ENCODE measurements around the gene CDRT15. TPM values are rescaled to one million over a fixed set of nuclear protein-coding genes. Genes with fewer than 3 reads are reported as not detected.

The CDRT15 gene
- total and polyA plus RNA-seq, 9 donors, result not detected

DNA sequence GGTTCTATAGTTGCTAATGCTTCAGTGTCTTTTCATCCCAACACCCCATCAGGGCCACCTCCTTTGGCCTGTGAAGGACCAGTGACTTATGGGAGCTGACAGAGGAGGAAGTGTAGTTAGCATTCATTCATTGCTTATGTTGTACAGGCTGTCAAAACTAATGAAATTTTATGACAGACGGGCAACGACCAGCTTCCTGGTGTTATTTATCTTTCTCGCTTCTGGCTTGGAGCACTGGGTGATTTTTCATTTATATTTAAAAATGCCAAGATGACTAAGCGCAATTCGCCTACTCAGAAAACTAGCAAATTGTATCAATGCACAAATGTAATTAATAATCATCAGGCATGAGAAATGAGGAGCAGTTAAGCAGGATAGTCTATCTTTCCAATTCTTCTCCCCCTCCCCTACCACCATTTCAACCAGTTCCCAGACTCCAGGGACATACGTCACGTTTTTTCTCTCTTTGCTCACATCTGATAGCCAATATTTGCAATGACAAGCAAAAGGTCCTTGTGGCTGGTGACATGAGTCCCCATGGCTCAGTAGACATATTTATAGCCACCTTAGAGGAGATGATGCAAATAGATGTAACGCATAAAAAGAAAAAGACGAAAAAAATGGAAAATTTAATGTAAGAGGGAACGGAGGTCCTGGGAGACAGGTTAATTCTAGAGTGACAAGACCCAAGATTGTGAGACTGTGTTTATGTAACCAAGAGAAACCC lies 11.2 kb downstream of the CDRT15 start:
- no peaks in the 10 kb centered on the region for H3K27me3 ChIP-seq
- TF ChIP-seq EP300 (IDR thresholded peaks at IDR 0.05) (no peak), CTCF (IDR thresholded peaks at IDR 0.05) (no peak), POLR2A (IDR thresholded peaks at IDR 0.05) (no peak)
- no peaks in the 10 kb centered on the region for H3K9me3 ChIP-seq
- intact Hi-C loops (cut with DNase I), result no loop called here
- H3K4me3 ChIP-seq, result no peak overlapping the region
- H3K4me1 ChIP-seq (ENCODE audit: insufficient read depth), result peaks cover 2% of the 10 kb centered on the region
- 65 to 78% (median 76%) methylated on average over 10 of the region's 10 CpGs for WGBS, 3 donors
- DNase-seq, result no peak
- no peak overlapping the region for H3K27ac ChIP-seq
- no peaks in the 10 kb centered on the region for H3K36me3 ChIP-seq

GRCh38 chr17:14222611-14223010 lies 14.1 kb downstream of the CDRT15 start:
- intact Hi-C loops (cut with DNase I), result no loop called here
- H3K27me3 ChIP-seq, result no peaks in the 10 kb centered on the region
- H3K36me3 ChIP-seq, result no peaks in the 10 kb centered on the region

GRCh38 chr17:14214271-14214670 lies 22.4 kb downstream of the CDRT15 start:
- intact Hi-C loops (cut with DNase I), result no loop called here
- WGBS, 3 donors, result 93 to 94% (median 94%) methylated on average over 2 of the region's 2 CpGs

More at GRCh38 chr17:14222611-14223010, 14.1 kb downstream of the CDRT15 start:
- DNase-seq, result no peak
- H3K9me3 ChIP-seq, result no peaks in the 10 kb centered on the region
- TF ChIP-seq POLR2A (IDR thresholded peaks at IDR 0.05) (no peak), EP300 (IDR thresholded peaks at IDR 0.05) (no peak), CTCF (IDR thresholded peaks at IDR 0.05) (no peak)
- H3K4me3 ChIP-seq, result no peak overlapping the region
- no peaks in the 10 kb centered on the region for H3K4me1 ChIP-seq (ENCODE audit: insufficient read depth)
- 82 to 86% (median 83%) methylated on average over 4 of the region's 4 CpGs for WGBS, 3 donors
- no peak overlapping the region for H3K27ac ChIP-seq

DNA sequence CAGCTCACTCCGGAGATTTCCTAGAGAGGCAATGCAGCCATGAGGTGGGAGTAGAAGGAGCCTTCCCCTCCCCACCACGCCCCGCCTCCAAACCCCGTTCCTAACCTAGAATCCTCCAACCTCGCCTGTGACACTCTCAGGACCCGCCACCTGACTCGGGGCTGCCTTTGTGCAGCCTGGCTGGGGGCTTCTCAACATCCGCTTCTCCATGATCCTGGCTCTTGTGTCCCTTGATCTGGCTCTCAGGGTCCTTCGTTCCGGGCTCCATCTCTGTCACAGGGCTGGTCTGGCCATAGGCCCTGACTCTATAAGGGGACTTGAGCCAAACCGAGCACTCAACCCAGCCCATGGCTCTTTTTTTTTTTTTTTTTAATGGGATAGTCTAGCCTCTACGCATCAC lies 24.3 kb downstream of the CDRT15 start:
- intact Hi-C loops (cut with DNase I), result no loop called here

More at GRCh38 chr17:14214271-14214670, 22.4 kb downstream of the CDRT15 start:
- TF ChIP-seq EP300 (IDR thresholded peaks at IDR 0.05) (no peak), CTCF (IDR thresholded peaks at IDR 0.05) (no peak), POLR2A (IDR thresholded peaks at IDR 0.05) (no peak)
- Histone ChIP-seq H3K4me1 (ENCODE audit: insufficient read depth) (no peaks in the 10 kb centered on the region), H3K9me3 (no peaks in the 10 kb centered on the region), H3K27me3 (no peaks in the 10 kb centered on the region), H3K4me3 (no peak overlapping the region), H3K36me3 (no peaks in the 10 kb centered on the region), H3K27ac (no peak overlapping the region)
- no peak for DNase-seq

More for the DNA sequence above, 24.3 kb downstream of the CDRT15 start:
- WGBS, 3 donors, result 90 to 96% (median 94%) methylated on average over 11 to 12 of the region's 12 CpGs
- H3K36me3 ChIP-seq, result no peaks in the 10 kb centered on the region
- TF ChIP-seq EP300 (IDR thresholded peaks at IDR 0.05), result no peak
- no peak for TF ChIP-seq POLR2A (IDR thresholded peaks at IDR 0.05)
- no peak for TF ChIP-seq CTCF (IDR thresholded peaks at IDR 0.05)
- no peaks in the 10 kb centered on the region for H3K27me3 ChIP-seq
- H3K9me3 ChIP-seq, result no peaks in the 10 kb centered on the region
- DNase-seq, result no peak
- no peak overlapping the region for H3K4me3 ChIP-seq
- H3K4me1 ChIP-seq (ENCODE audit: insufficient read depth), result no peaks in the 10 kb centered on the region
- H3K27ac ChIP-seq, result no peak overlapping the region

Data from ovary (tissue), 9 donors.